Testis (tissue), 3 donors: Measurements from ENCODE around the gene OMD. TPM values are rescaled to one million over a fixed set of nuclear protein-coding genes. Genes with fewer than 3 reads are reported as not detected.

Source experiments
- DNase-seq: peaks from one replicate; pipeline ENCODE4 v3.0.0-alpha.2; 2019
- H3K27ac ChIP-seq, 2 donors: fragments of 200-600 bp; sonication (generic); one replicate each; pipeline ENCODE4 v1.5.1; 2019
- H3K27me3 ChIP-seq: fragments of 200-600 bp; sonication (generic); one replicate; pipeline ENCODE4 v1.5.1; 2019
- H3K36me3 ChIP-seq: fragments of 200-600 bp; sonication (generic); one replicate; pipeline ENCODE4 v1.5.1; 2017; ENCODE audit warnings: low read depth; ENCODE audit errors: missing control alignments
- H3K4me1 ChIP-seq: fragments of 200-600 bp; sonication (generic); one replicate; pipeline ENCODE4 v1.5.1; 2019
- H3K4me3 ChIP-seq, 2 donors: fragments of 200-600 bp; sonication (generic); one replicate each; pipeline ENCODE4 v1.5.1; 2017 to 2019
- H3K9me3 ChIP-seq: fragments of 200-600 bp; sonication (generic); one replicate; pipeline ENCODE4 v1.5.1; 2017
- CTCF ChIP-seq, 3 experiments: fragments of 450-650 bp in 2 of 3; fragments of 200-600 bp in 1 of 3; sonication (generic) in 1 of 3; IDR thresholded peaks; one replicate each; pipeline ENCODE4 v1.5.1; 2016 to 2019; ENCODE audit warnings: antibody characterized with exemption in 3 of 3, mild to moderate bottlenecking in 2 of 3, moderate library complexity in 1 of 3
- POLR2A ChIP-seq: fragments of 450-650 bp; IDR thresholded peaks from one replicate; pipeline ENCODE4 v1.6.1; 2017; ENCODE audit warnings: antibody characterized with exemption, mild to moderate bottlenecking, moderate library complexity
- WGBS, 2 donors: methylation state at CpG; one replicate each; pipeline ENCODE4 v1.1.5; 2018; 5-methylcytosine and 5-hydroxymethylcytosine counted together
- intact Hi-C: fragments of 100-400 bp; cut with DNase I; formaldehyde crosslinking; loops from one replicate; pipeline ENCODE4 v1.15.1; 2023; ENCODE audit warnings: low total_unique reads
- polyA plus RNA-seq: library from polyadenylated mRNA; stranded (reverse); fragments of 350-450 nt; fragmentation: Illumina TruSeq; extraction: RNeasy Lipid Tissue Mini Kit (QIAGEN cat#74804); gene quantifications from one replicate; pipeline ENCODE4 v1.2.3, GENCODE V29; 2014; ENCODE audit warnings: low read depth, low replicate concordance; ENCODE audit not compliant: insufficient read depth
- total RNA-seq, 2 donors: library from RNA; depleted of rRNA; stranded (reverse); fragments of >200 nt; gene quantifications; one replicate each; pipeline ENCODE4 v1.2.3, GENCODE V29; 2016

The OMD gene
- total and polyA plus RNA-seq, 3 donors from 2014 or later = 1.1 to 4.9 (median 2.5) TPM

DNA sequence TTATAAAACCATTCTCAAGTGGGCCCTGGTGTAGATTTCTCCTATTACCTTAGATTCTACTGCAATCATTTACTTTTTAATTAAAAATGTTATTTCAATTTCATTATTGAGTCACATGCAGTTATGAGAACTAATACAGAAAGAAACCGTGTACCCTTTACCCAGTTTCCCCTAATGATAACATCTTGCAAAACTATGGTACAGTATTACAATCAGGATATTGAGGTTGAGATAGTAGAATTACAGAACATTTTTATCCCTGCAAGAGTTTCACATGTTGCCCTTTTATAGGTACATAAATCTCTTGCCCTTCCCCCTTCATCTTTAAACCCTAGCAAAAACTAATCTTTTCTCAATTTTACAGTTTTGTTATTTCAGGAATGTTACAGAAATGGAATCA lies 11.0 kb upstream of the OMD start:
- no peak for TF ChIP-seq POLR2A
- no peak for TF ChIP-seq CTCF (IDR thresholded peaks at IDR 0.05)
- Histone ChIP-seq H3K36me3 (no peaks in the 10 kb centered on the region), H3K4me1 (peaks cover 5% of the 10 kb centered on the region), H3K4me3 (no peak overlapping the region), H3K27me3 (no peaks in the 10 kb centered on the region), H3K9me3 (no peaks in the 10 kb centered on the region), H3K27ac (no peak overlapping the region)
- 57 to 82% methylated on average over 1 of the region's 1 CpG for WGBS, 2 donors
- no peak for DNase-seq
- intact Hi-C loops = no loop called here

DNA sequence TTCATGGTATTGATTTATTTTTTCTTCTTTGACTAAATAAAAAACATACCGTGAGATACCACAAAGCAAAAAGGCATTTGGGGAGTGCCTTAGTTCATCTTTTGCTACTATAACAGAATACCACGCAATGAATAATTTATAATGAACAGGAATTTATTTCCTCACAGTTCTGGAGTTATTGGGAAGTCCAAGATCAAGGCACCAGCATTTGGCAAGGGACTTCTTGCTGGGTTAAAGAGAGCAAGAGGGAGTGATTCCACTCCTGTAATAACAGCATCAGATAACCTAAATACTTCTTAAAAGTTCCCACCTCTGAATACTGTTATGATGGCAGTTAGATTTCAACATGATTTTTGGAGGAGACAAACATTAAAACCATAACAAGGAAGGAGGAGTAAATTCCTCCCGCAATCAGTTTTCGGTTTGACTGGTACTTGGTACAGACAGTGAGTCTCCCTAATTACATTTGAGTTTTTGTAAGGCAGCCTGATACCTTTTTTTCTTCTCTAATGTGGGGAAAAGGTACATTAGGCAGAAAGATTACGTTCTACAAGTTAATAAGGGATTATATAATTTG lies 8.8 kb upstream of the OMD start:
- no peak for DNase-seq
- intact Hi-C loops = no loop called here
- WGBS, 2 donors = 65 to 74% methylated on average over 5 of the region's 5 CpGs
- peaks cover 5% of the 10 kb centered on the region for H3K4me1 ChIP-seq
- no peaks in the 10 kb centered on the region for H3K27me3 ChIP-seq
- peak overlapping the region in 1 of 2 donors; percentile 11 for H3K27ac ChIP-seq
- no peaks in the 10 kb centered on the region for H3K9me3 ChIP-seq
- H3K36me3 ChIP-seq = no peaks in the 10 kb centered on the region
- no peak overlapping the region for H3K4me3 ChIP-seq
- TF ChIP-seq CTCF (IDR thresholded peaks at IDR 0.05) = no peak
- TF ChIP-seq POLR2A = no peak

DNA sequence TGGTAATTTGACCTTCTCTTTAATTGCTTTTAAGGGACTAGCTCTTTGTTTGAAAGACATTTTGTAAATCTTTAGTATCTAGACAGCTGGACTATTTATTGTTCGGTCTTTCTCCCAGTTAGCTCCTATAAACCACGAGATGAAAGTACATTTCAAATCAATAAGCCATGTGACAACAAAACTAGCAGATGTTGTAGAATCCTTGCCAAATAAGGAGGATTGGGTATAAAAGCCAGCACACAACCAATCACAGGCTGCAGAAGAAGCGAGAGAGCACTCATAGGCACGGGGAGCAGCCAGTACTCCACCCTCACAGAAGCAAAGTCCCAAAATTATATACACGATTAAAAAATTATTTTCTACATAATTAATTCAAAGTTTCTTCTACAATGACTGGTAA lies 8.1 kb upstream of the OMD start:
- Histone ChIP-seq H3K27ac (peak overlapping the region in 1 of 2 donors; percentile 11), H3K4me3 (no peak overlapping the region), H3K4me1 (peaks cover 5% of the 10 kb centered on the region), H3K27me3 (no peaks in the 10 kb centered on the region), H3K36me3 (no peaks in the 10 kb centered on the region), H3K9me3 (no peaks in the 10 kb centered on the region)
- 71 to 72% methylated on average over 5 of the region's 5 CpGs for whole genome bisulfite sequencing, 2 donors
- DNase-seq = no peak
- TF ChIP-seq POLR2A = no peak
- TF ChIP-seq CTCF (IDR thresholded peaks at IDR 0.05) = no peak
- intact Hi-C loops = no loop called here

DNA sequence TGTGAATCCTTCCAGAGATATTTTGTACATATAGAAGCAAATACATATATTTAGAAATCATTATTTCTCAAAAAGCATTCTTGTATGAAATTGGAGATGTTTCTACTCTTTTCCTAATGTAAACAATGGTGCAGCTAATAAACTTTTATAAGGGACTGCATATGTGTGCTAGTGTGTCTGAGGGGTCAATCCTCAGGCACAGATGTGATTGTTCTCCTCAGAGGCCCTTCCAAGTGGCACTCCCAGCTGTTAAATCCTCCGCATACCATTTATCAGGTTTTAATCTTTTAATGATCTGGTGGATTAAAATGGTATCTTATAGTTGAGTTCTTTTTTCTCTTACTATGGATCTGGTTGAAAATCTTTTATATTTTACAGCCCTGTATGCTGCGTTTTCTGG lies 5.6 kb upstream of the OMD start:
- intact Hi-C loops = no loop called here
- 73 to 98% methylated on average over 2 of the region's 2 CpGs for WGBS, 2 donors
- no peaks in the 10 kb centered on the region for H3K27me3 ChIP-seq
- H3K27ac ChIP-seq = no peak overlapping the region
- no peak overlapping the region for H3K4me3 ChIP-seq
- TF ChIP-seq CTCF (IDR thresholded peaks at IDR 0.05) (no peak), POLR2A (no peak)
- DNase-seq = no peak
- no peaks in the 10 kb centered on the region for H3K36me3 ChIP-seq
- H3K9me3 ChIP-seq = no peaks in the 10 kb centered on the region
- H3K4me1 ChIP-seq = no peaks in the 10 kb centered on the region

- 75 to 81% methylated on average over 5 of the region's 5 CpGs for WGBS, 2 donors
These were observed 2.4 kb upstream of the OMD start for GRCh38 chr9:92426501-92427145.

More at GRCh38 chr9:92426501-92427145, 2.4 kb upstream of the OMD start:
- intact Hi-C loops = no loop called here
- no peaks in the 10 kb centered on the region for H3K4me1 ChIP-seq
- no peak for DNase-seq
- peak overlapping the region in 1 of 2 donors; percentile 70 for H3K27ac ChIP-seq
- H3K36me3 ChIP-seq = no peaks in the 10 kb centered on the region
- H3K4me3 ChIP-seq = no peak overlapping the region
- no peaks in the 10 kb centered on the region for H3K27me3 ChIP-seq
- TF ChIP-seq CTCF (IDR thresholded peaks at IDR 0.05) = no peak
- TF ChIP-seq POLR2A = no peak
- H3K9me3 ChIP-seq = no peaks in the 10 kb centered on the region
